Stomach (tissue), 9 donors: Measurements from ENCODE around the gene SLC44A2. TPM values are rescaled to one million over a fixed set of nuclear protein-coding genes. Genes with fewer than 3 reads are reported as not detected.

Experiments
- DNase-seq, 2 donors: peaks; one replicate each; pipeline versions ENCODE4 v3.0.0 to v3.0.0-alpha.2; 2013 to 2019
- H3K27ac ChIP-seq, 5 donors: fragments of 200-600 bp in 4 of 5; sonication (generic) in 4 of 5; one replicate each; pipeline ENCODE4 v1.5.1; 2013 to 2019; ENCODE audit warnings: mild to moderate bottlenecking in 1 of 5, moderate library complexity in 1 of 5
- H3K27me3 ChIP-seq, 3 donors: fragments of 200-600 bp; sonication (generic); one replicate each; pipeline ENCODE4 v1.5.1; 2017 to 2019; ENCODE audit warnings: mixed run types in 1 of 3
- H3K36me3 ChIP-seq, 4 donors: fragments of 200-600 bp; sonication (generic); 1 replicate in 3 of 4; 2 replicates in 1 of 4; pipeline ENCODE4 v1.5.1; 2016 to 2019
- H3K4me1 ChIP-seq, 4 donors: fragments of 200-600 bp; sonication (generic); one replicate each; pipeline ENCODE4 v1.5.1; 2016 to 2019
- H3K4me3 ChIP-seq, 4 donors: fragments of 200-600 bp; sonication (generic) in 3 of 4; one replicate each; pipeline ENCODE4 v1.5.1; 2016 to 2019; ENCODE audit warnings: mild to moderate bottlenecking in 1 of 4
- H3K9me3 ChIP-seq, 4 donors: fragments of 200-600 bp; sonication (generic); one replicate each; pipeline ENCODE4 v1.5.1; 2016 to 2019
- CTCF ChIP-seq, 7 experiments: fragments of 450-650 bp in 4 of 7; fragments of 200-600 bp in 3 of 7; sonication (generic) in 3 of 7; IDR thresholded peaks; one replicate each; pipeline ENCODE4 v1.5.1; 2016 to 2019; ENCODE audit warnings: antibody characterized with exemption in 7 of 7, control low read depth in 2 of 7, mild to moderate bottlenecking in 1 of 7
- EP300 ChIP-seq: sonication (generic); formaldehyde crosslinking; IDR thresholded peaks from one replicate; pipeline ENCODE4 v1.6.1; 2017; ENCODE audit warnings: antibody characterized with exemption
- POLR2A ChIP-seq, 4 donors: fragments of 450-650 bp; IDR thresholded peaks; one replicate each; pipeline ENCODE4 v1.6.1; 2016; ENCODE audit warnings: antibody characterized with exemption in 4 of 4, control low read depth in 2 of 4, mild to moderate bottlenecking in 1 of 4, moderate library complexity in 1 of 4
- POLR2AphosphoS5 ChIP-seq, 3 donors: sonication (generic); formaldehyde crosslinking; IDR thresholded peaks; one replicate each; pipeline ENCODE4 v1.6.1; 2016; ENCODE audit warnings: antibody characterized with exemption in 3 of 3
- WGBS, 5 donors: extraction: QIAGEN DNeasy Blood & Tissue Kit in 3 of 5; methylation state at CpG; one replicate each; pipeline versions ENCODE4 v1.1.5 to v1.1.7; 2013 to 2018; 5-methylcytosine and 5-hydroxymethylcytosine counted together
- intact Hi-C: fragments of 100-400 bp; cut with DNase I; formaldehyde crosslinking; loops from one replicate; pipeline ENCODE4 v1.15.1; 2023; ENCODE audit warnings: low total_unique reads
- polyA plus RNA-seq, 3 donors: library from polyadenylated mRNA; stranded (reverse); fragments of 200-250 nt; gene quantifications; one replicate each; pipeline ENCODE4 v1.2.3, GENCODE V29; 2013
- total RNA-seq, 5 donors: library from RNA; depleted of rRNA; stranded (reverse); fragments of >200 nt; gene quantifications; one replicate each; pipeline versions ENCODE4 v1.1.0 to v1.2.3, GENCODE V29; 2014 to 2016
- donor health status: healthy with polysubstance abuse.
- donor health status: Bipolar disorder and iron deficiency.
- donor health status: healthy.

Gene SLC44A2
- total and polyA plus RNA-seq, 8 donors: 26.1 to 161 (median 65.7) TPM

GRCh38 chr19:10653482-10653731 is 28.1 kb downstream of the SLC44A2 start:
- Histone ChIP-seq H3K9me3 (no peaks in the 10 kb centered on the region), H3K4me3 (peak overlapping the region; percentile 98 to 99 (median 98)), H3K27ac (peak overlapping the region; percentile 89 to 100 (median 96)), H3K27me3 (no peaks in the 10 kb centered on the region), H3K4me1 (peaks cover 36 to 51% (median 48%) of the 10 kb centered on the region in 4 donors), H3K36me3 (peaks cover 0 to 12% (median 2%) of the 10 kb centered on the region in 4 donors)
- WGBS, 5 donors: 0 to 2% (median 0%) methylated on average over 18 of the region's 18 CpGs
- no peak for TF ChIP-seq CTCF (IDR thresholded peaks at IDR 0.05)
- no peak for TF ChIP-seq POLR2AphosphoS5 (IDR thresholded peaks at IDR 0.05)
- no peak for TF ChIP-seq EP300
- TF ChIP-seq POLR2A (IDR thresholded peaks at IDR 0.05): no peak
- intact Hi-C loops: no loop called here
- no peak for DNase-seq

- H3K27ac ChIP-seq: peak within 1 kb of the TSS; percentile 95 to 100 (median 96)
- H3K36me3 ChIP-seq: peaks cover 0 to 12% (median 2%) of the 10 kb centered on the region in 4 donors
- 0 to 1% (median 0%) methylated on average over 39 to 91 of the region's 91 CpGs for WGBS, 5 donors
- peak within 1 kb of the TSS; percentile 98 to 99 (median 98) for H3K4me3 ChIP-seq
- no peaks in the 10 kb centered on the region for H3K27me3 ChIP-seq
- TF ChIP-seq EP300: no peak
- TF ChIP-seq POLR2A (IDR thresholded peaks at IDR 0.05): peak in 2 of 4 donors; percentile 97 to 99
- TF ChIP-seq CTCF (IDR thresholded peaks at IDR 0.05): peak in 1 of 7 experiments; percentile 24
- TF ChIP-seq POLR2AphosphoS5 (IDR thresholded peaks at IDR 0.05): peak; percentile 100
- no peaks in the 10 kb centered on the region for H3K9me3 ChIP-seq
- intact Hi-C loops: no loop called here
- DNase-seq: peak; percentile 100
- H3K4me1 ChIP-seq: peaks cover 41 to 57% (median 54%) of the 10 kb centered on the region in 4 donors
Measured at GRCh38 chr19:10653732-10654609, 28.6 kb downstream of the SLC44A2 start, which contains the start of gene ILF3. Gene ILF3 (plus strand): TSS chr19:10654346. CDS start chr19:10670606, 16,260 bp downstream.

GRCh38 chr19:10654610-10655456 is 29.5 kb downstream of the SLC44A2 start:
- Histone ChIP-seq H3K4me3 (peak overlapping the region; percentile 98 to 99 (median 98)), H3K27me3 (no peaks in the 10 kb centered on the region), H3K36me3 (peaks cover 0 to 12% (median 2%) of the 10 kb centered on the region in 4 donors), H3K9me3 (no peaks in the 10 kb centered on the region), H3K27ac (peak overlapping the region; percentile 95 to 100 (median 96)), H3K4me1 (peaks cover 41 to 66% (median 58%) of the 10 kb centered on the region in 4 donors)
- WGBS, 5 donors: 0 to 1% (median 1%) methylated on average over 32 to 73 of the region's 73 CpGs
- TF ChIP-seq CTCF (IDR thresholded peaks at IDR 0.05) (no peak), POLR2AphosphoS5 (IDR thresholded peaks at IDR 0.05) (no peak), EP300 (no peak)
- DNase-seq: peak; percentile 35 to 85
- intact Hi-C loops: no loop called here
